ENCODE results near the gene RPS24.

GRCh38 chr10:78013564-78013963 lies 20.1 kb upstream of the RPS24 start:
- TF ChIP-seq, protein P1, sequence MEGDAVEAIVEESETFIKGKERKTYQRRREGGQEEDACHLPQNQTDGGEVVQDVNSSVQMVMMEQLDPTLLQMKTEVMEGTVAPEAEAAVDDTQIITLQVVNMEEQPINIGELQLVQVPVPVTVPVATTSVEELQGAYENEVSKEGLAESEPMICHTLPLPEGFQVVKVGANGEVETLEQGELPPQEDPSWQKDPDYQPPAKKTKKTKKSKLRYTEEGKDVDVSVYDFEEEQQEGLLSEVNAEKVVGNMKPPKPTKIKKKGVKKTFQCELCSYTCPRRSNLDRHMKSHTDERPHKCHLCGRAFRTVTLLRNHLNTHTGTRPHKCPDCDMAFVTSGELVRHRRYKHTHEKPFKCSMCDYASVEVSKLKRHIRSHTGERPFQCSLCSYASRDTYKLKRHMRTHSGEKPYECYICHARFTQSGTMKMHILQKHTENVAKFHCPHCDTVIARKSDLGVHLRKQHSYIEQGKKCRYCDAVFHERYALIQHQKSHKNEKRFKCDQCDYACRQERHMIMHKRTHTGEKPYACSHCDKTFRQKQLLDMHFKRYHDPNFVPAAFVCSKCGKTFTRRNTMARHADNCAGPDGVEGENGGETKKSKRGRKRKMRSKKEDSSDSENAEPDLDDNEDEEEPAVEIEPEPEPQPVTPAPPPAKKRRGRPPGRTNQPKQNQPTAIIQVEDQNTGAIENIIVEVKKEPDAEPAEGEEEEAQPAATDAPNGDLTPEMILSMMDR (IDR thresholded peaks at IDR 0.05; ENCODE audit: insufficient read depth, low read length, poor library complexity, severe bottlenecking): no peak
- no peak for TF ChIP-seq EZH2phosphoT487 (conservative IDR thresholded peaks at IDR 0.05; ENCODE audit: low read length)
